MM.1S (cell line): ENCODE results near the gene HTR1B.

Experiments
- DNase-seq: peaks from one replicate; pipeline ENCODE4 v3.0.0-alpha.2; 2015
- H2AFZ ChIP-seq: fragments of 300-600 bp; sonication (generic); 2 replicates; pipeline ENCODE4 v1.6.0; 2016; ENCODE audit warnings: antibody characterized with exemption, low read length
- H3F3A ChIP-seq: fragments of 300-600 bp; sonication (generic); 2 replicates; pipeline ENCODE4 v1.6.1; 2016; ENCODE audit warnings: mild to moderate bottlenecking, antibody characterized with exemption, low read length, moderate library complexity, mixed read lengths; ENCODE audit not compliant: insufficient read depth
- H3K27ac ChIP-seq: fragments of 300-600 bp; sonication (generic); 2 replicates; pipeline ENCODE4 v1.5.1; 2016; ENCODE audit warnings: mild to moderate bottlenecking, low read length
- H3K27me3 ChIP-seq: fragments of 300-600 bp; sonication (generic); replicated peaks from 2 replicates; pipeline ENCODE4 v1.6.0; 2016; ENCODE audit warnings: low read length; ENCODE audit not compliant: insufficient read depth
- H3K36me3 ChIP-seq: fragments of 300-600 bp; sonication (generic); replicated peaks from 2 replicates; pipeline ENCODE4 v1.6.1; 2016; ENCODE audit warnings: mild to moderate bottlenecking, low read length, mixed read lengths; ENCODE audit not compliant: insufficient read depth
- H3K4me1 ChIP-seq: fragments of 300-600 bp; sonication (generic); 2 replicates; pipeline ENCODE4 v1.6.1; 2016; ENCODE audit warnings: low read length, mixed read lengths
- H3K4me2 ChIP-seq: fragments of 300-600 bp; sonication (generic); 2 replicates; pipeline ENCODE4 v1.6.0; 2016; ENCODE audit warnings: low read depth, low read length
- H3K4me3 ChIP-seq: fragments of 300-600 bp; sonication (generic); 2 replicates; pipeline ENCODE4 v1.5.1; 2016; ENCODE audit warnings: low read length, mixed read lengths
- H3K79me2 ChIP-seq: fragments of 300-600 bp; sonication (generic); 2 replicates; pipeline ENCODE4 v1.6.1; 2016; ENCODE audit warnings: mixed run types, low read length, mixed read lengths
- H3K9ac ChIP-seq: fragments of 300-600 bp; sonication (generic); 2 replicates; pipeline ENCODE4 v1.6.1; 2016; ENCODE audit warnings: low read length, mixed read lengths
- H3K9me2 ChIP-seq: fragments of 300-600 bp; sonication (generic); replicated peaks from 2 replicates; pipeline ENCODE4 v1.6.1; 2016; ENCODE audit warnings: mild to moderate bottlenecking, low read length, mixed read lengths; ENCODE audit not compliant: insufficient read depth
- H3K9me3 ChIP-seq: fragments of 300-600 bp; sonication (generic); replicated peaks from 2 replicates; pipeline ENCODE4 v1.6.1; 2016; ENCODE audit warnings: mild to moderate bottlenecking, low read length, mixed read lengths; ENCODE audit not compliant: insufficient read depth
- H4K20me1 ChIP-seq: fragments of 300-600 bp; sonication (generic); 2 replicates; pipeline ENCODE4 v1.6.1; 2016; ENCODE audit warnings: mild to moderate bottlenecking, low read length, moderate library complexity, mixed read lengths; ENCODE audit not compliant: insufficient read depth
- CTCF ChIP-seq: fragments of 300-600 bp; sonication (generic); IDR thresholded peaks from 2 replicates; pipeline ENCODE4 v1.5.1; 2016; ENCODE audit warnings: antibody characterized with exemption, low read length, mixed read lengths
- EZH2 ChIP-seq: fragments of 300-600 bp; sonication (generic); optimal IDR thresholded peaks from 2 replicates; pipeline ENCODE3; 2017; ENCODE audit warnings: low read depth, mild to moderate bottlenecking, antibody characterized with exemption, low read length, mixed read lengths
- EZH2phosphoT487 ChIP-seq: fragments of 300-600 bp; sonication (generic); IDR thresholded peaks from 2 replicates; pipeline ENCODE4 v1.6.1; 2018; ENCODE audit warnings: antibody characterized with exemption, low read length

HTR1B gene

GRCh38 chr6:77454386-77454785 is 8.9 kb downstream of the HTR1B start:
- no peaks in the 10 kb centered on the region for H3K27me3 ChIP-seq
- H3K9me2 ChIP-seq, result no peaks in the 10 kb centered on the region
- TF ChIP-seq CTCF, result no peak
- TF ChIP-seq EZH2phosphoT487, result no peak
- no peak for TF ChIP-seq EZH2
- H4K20me1 ChIP-seq, result no peaks in the 10 kb centered on the region
- no peaks in the 10 kb centered on the region for H3K36me3 ChIP-seq
- no peak overlapping the region for H3K27ac ChIP-seq
- no peaks in the 10 kb centered on the region for H3K4me1 ChIP-seq
- no peak overlapping the region for H3K4me3 ChIP-seq
- H3K4me2 ChIP-seq, result no peak overlapping the region
- H2AFZ ChIP-seq, result no peak overlapping the region
- no peaks in the 10 kb centered on the region for H3F3A ChIP-seq
- no peaks in the 10 kb centered on the region for H3K79me2 ChIP-seq
- H3K9me3 ChIP-seq, result no peaks in the 10 kb centered on the region
- H3K9ac ChIP-seq, result no peak overlapping the region
- DNase-seq, result no peak

DNA sequence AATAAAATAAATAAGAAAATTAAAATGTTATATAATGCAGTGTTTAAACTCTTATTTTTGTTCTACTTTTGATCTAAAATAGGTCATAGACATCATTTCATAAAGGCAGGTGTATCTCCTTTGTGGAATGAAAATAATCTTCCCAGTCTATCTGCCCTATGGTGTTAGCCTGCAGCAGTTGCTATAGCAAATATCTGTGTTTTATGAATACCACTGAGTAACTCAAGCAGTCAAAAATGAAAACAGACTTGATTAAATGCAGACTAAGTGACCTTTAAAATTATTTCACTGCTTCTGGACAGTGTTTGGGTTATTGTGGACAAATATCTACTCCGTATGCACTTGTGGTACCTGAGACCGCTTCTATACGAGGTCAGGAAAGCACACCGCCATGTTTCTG is 11.8 kb downstream of the HTR1B start:
- Histone ChIP-seq H3K79me2 (no peaks in the 10 kb centered on the region), H3F3A (no peaks in the 10 kb centered on the region), H2AFZ (no peak overlapping the region), H3K4me3 (no peak overlapping the region), H3K4me2 (no peak overlapping the region), H3K9me2 (no peaks in the 10 kb centered on the region), H3K4me1 (no peaks in the 10 kb centered on the region), H3K9me3 (no peaks in the 10 kb centered on the region), H3K9ac (no peak overlapping the region), H4K20me1 (no peaks in the 10 kb centered on the region), H3K36me3 (no peaks in the 10 kb centered on the region), H3K27ac (no peak overlapping the region), H3K27me3 (no peaks in the 10 kb centered on the region)
- no peak for DNase-seq
- TF ChIP-seq EZH2 (no peak), CTCF (no peak), EZH2phosphoT487 (no peak)

- H2AFZ ChIP-seq, result no peak overlapping the region
- no peaks in the 10 kb centered on the region for H3K27me3 ChIP-seq
- no peak for DNase-seq
- no peak overlapping the region for H3K4me3 ChIP-seq
- H3K4me2 ChIP-seq, result no peak overlapping the region
- H3K27ac ChIP-seq, result no peak overlapping the region
- H3K36me3 ChIP-seq, result no peaks in the 10 kb centered on the region
- H3K9me2 ChIP-seq, result no peaks in the 10 kb centered on the region
- H3K9me3 ChIP-seq, result no peaks in the 10 kb centered on the region
- H3F3A ChIP-seq, result no peaks in the 10 kb centered on the region
- H3K9ac ChIP-seq, result no peak overlapping the region
- H4K20me1 ChIP-seq, result no peaks in the 10 kb centered on the region
- no peaks in the 10 kb centered on the region for H3K79me2 ChIP-seq
- H3K4me1 ChIP-seq, result no peaks in the 10 kb centered on the region
- TF ChIP-seq EZH2 (no peak), CTCF (no peak), EZH2phosphoT487 (no peak)
Observed at GRCh38 chr6:77450924-77451323, 12.4 kb downstream of the HTR1B start.
